HEK293 (cell line): Measurements from ENCODE around the gene AIRE.

Source experiments
- CTCF ChIP-seq: fragments of 450-650 bp; formaldehyde crosslinking; IDR thresholded peaks from 2 replicates; pipeline ENCODE4 v1.5.1; 2016; ENCODE audit warnings: missing biosample characterization, missing genetic modification characterization
- ZFP3 ChIP-seq: fragments of 450-650 bp; formaldehyde crosslinking; IDR thresholded peaks from 2 replicates; pipeline ENCODE4 v1.5.1; 2016; ENCODE audit warnings: low read depth, missing biosample characterization, missing genetic modification characterization
- ZFP37 ChIP-seq: fragments of 450-650 bp; formaldehyde crosslinking; IDR thresholded peaks from 2 replicates; pipeline ENCODE4 v1.5.1; 2016; ENCODE audit warnings: missing biosample characterization, missing genetic modification characterization
- ZNF121 ChIP-seq: fragments of 450-650 bp; formaldehyde crosslinking; IDR thresholded peaks from 2 replicates; pipeline ENCODE4 v1.5.1; 2016; ENCODE audit warnings: missing biosample characterization, missing genetic modification characterization
- ZNF549 ChIP-seq: fragments of 450-650 bp; IDR thresholded peaks from 2 replicates; pipeline ENCODE4 v1.5.1; 2018; ENCODE audit warnings: missing biosample characterization, missing genetic modification characterization, mild to moderate bottlenecking, inconsistent platforms, moderate library complexity

GRCh38 chr21:44345495-44345894, 59.8 kb downstream of the AIRE start:
- TF ChIP-seq ZNF121 (tag by site-specific recombination) (no peak), ZFP37 (no peak), ZNF549 (tag by site-specific recombination) (no peak), CTCF (tag by site-specific recombination) (no peak), ZFP3 (tag by site-specific recombination) (no peak)
